Measurements from ENCODE around the gene RARS1.

Gene RARS1

GRCh38 chr5:168447808-168448207, 38.5 kb upstream of the RARS1 start:
- no peaks in the 10 kb centered on the region for H3K36me3 ChIP-seq (ENCODE audit: control insufficient read depth, insufficient read depth, low read length)
- no peak overlapping the region for H3K4me3 ChIP-seq (replicated peaks; ENCODE audit: low read depth, low read length)
- DNase-seq (ENCODE audit: extremely low read depth, insufficient read length) = no peak
- no peak for TF ChIP-seq CTCF (IDR thresholded peaks at IDR 0.05; ENCODE audit: insufficient read depth, low read length, poor library complexity, severe bottlenecking)
- no peaks in the 10 kb centered on the region for H3K27me3 ChIP-seq (replicated peaks; ENCODE audit: control insufficient read depth, insufficient read depth, low read length)

- DNase-seq (ENCODE audit: extremely low read depth, insufficient read length) = no peak
- Histone ChIP-seq H3K27me3 (replicated peaks; ENCODE audit: control insufficient read depth, insufficient read depth, low read length) (no peaks in the 10 kb centered on the region), H3K4me3 (replicated peaks; ENCODE audit: low read depth, low read length) (no peak overlapping the region), H3K36me3 (ENCODE audit: control insufficient read depth, insufficient read depth, low read length) (no peaks in the 10 kb centered on the region)
- no peak for TF ChIP-seq CTCF (IDR thresholded peaks at IDR 0.05; ENCODE audit: insufficient read depth, low read length, poor library complexity, severe bottlenecking)
Measured at GRCh38 chr5:168449166-168449565, 37.1 kb upstream of the RARS1 start.

DNA sequence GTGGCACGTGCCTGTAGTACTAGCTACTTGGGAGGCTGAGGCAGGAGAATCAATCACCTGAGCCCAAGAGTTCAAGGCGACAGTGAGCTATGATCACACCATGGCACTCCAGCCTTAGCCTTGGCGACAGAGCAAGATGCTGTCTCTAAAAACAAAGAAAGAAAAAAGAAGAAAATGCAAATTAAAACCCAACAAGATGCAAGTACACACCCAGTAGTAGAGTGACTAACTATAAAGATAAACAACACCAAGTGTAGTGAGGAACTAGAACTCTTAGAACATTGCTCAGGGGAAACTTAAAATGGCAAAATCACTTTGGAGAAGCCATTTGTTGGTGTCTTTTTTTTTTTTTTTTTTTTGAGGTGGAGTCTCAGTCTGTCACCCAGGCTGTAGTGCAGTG, 34.7 kb upstream of the RARS1 start:
- no peak for TF ChIP-seq CTCF (IDR thresholded peaks at IDR 0.05; ENCODE audit: insufficient read depth, low read length, poor library complexity, severe bottlenecking)
- H3K27me3 ChIP-seq (replicated peaks; ENCODE audit: control insufficient read depth, insufficient read depth, low read length) = no peaks in the 10 kb centered on the region
- no peaks in the 10 kb centered on the region for H3K36me3 ChIP-seq (ENCODE audit: control insufficient read depth, insufficient read depth, low read length)

DNA sequence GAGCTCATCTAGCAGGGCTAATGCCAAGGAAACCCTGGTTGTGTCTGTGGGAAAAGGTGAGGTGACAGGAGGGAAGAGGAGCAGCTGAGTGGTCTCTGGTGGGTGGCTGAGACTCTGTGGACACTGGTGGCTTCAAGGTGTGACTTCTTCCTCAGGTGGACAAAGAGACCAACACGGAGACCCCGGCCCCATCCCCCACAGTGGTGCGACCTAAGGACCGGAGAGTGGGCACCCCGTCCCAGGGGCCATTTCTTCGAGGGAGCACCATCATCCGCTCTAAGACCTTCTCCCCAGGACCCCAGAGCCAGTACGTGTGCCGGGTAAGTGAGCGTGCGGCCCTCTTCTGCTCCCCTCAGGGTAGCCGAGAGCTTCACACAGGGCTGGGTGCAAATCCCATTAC, 31.1 kb upstream of the RARS1 start:
- Histone ChIP-seq H3K4me3 (replicated peaks; ENCODE audit: low read depth, low read length) (no peak overlapping the region), H3K36me3 (ENCODE audit: control insufficient read depth, insufficient read depth, low read length) (peaks cover 2% of the 10 kb centered on the region), H3K27me3 (replicated peaks; ENCODE audit: control insufficient read depth, insufficient read depth, low read length) (no peaks in the 10 kb centered on the region)
- no peak for TF ChIP-seq CTCF (IDR thresholded peaks at IDR 0.05; ENCODE audit: insufficient read depth, low read length, poor library complexity, severe bottlenecking)
- no peak for DNase-seq (ENCODE audit: extremely low read depth, insufficient read length)

More for the DNA sequence above, 34.7 kb upstream of the RARS1 start:
- H3K4me3 ChIP-seq (replicated peaks; ENCODE audit: low read depth, low read length) = no peak overlapping the region
- DNase-seq (ENCODE audit: extremely low read depth, insufficient read length) = no peak

DNA sequence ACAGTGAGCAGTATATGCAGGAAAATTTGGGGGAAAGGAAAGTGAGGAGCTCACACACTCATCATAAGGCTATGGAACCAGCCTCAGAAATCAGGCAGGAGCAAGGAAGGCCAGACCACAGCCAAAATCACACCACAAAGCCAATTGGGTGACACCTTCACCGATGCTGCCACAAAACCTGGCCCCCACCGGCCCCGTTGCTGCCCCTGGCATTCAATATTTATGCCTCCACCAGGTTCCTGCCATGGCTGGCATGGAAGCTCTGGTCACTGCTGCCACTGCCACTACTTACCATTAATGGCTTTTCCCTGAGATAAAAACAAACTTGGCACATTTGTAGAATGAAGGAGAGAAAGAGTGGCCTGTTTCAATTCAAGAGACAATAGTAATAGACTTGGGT, 28.7 kb upstream of the RARS1 start:
- no peak for TF ChIP-seq CTCF (IDR thresholded peaks at IDR 0.05; ENCODE audit: insufficient read depth, low read length, poor library complexity, severe bottlenecking)
- DNase-seq (ENCODE audit: extremely low read depth, insufficient read length) = no peak
- H3K4me3 ChIP-seq (replicated peaks; ENCODE audit: low read depth, low read length) = no peak overlapping the region
- H3K36me3 ChIP-seq (ENCODE audit: control insufficient read depth, insufficient read depth, low read length) = peaks cover 2% of the 10 kb centered on the region
- no peaks in the 10 kb centered on the region for H3K27me3 ChIP-seq (replicated peaks; ENCODE audit: control insufficient read depth, insufficient read depth, low read length)

DNA sequence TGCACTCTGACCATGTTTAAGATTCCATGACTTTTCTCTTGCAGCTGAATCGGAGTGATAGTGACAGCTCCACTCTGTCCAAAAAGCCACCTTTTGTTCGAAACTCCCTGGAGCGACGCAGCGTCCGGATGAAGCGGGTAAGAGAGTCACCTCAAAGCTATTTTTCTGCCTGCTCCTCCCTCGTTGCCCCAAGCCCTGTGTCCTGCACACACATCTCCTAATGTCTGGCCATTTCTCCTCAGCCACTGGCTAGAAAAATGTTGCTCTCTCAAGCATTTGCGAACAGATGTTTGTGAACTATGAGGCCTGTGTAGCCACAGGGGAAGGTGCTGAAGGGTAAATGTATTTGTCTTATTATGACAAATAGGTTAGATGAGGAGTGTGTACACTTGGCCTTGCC, 25.7 kb upstream of the RARS1 start:
- Histone ChIP-seq H3K27me3 (replicated peaks; ENCODE audit: control insufficient read depth, insufficient read depth, low read length) (no peaks in the 10 kb centered on the region), H3K36me3 (ENCODE audit: control insufficient read depth, insufficient read depth, low read length) (peaks cover 2% of the 10 kb centered on the region), H3K4me3 (replicated peaks; ENCODE audit: low read depth, low read length) (no peak overlapping the region)
- DNase-seq (ENCODE audit: extremely low read depth, insufficient read length) = no peak
- no peak for TF ChIP-seq CTCF (IDR thresholded peaks at IDR 0.05; ENCODE audit: insufficient read depth, low read length, poor library complexity, severe bottlenecking)
